Measurements from ENCODE around the gene DGCR6L.
"Not testable (repeated sequence)": the region's sequence is repeated elsewhere in the genome, so short reads cannot be mapped to it uniquely, and the experiment has no call there.

Gene DGCR6L

GRCh38 chr22:20312396-20313191 is 7.3 kb downstream of the DGCR6L start:
- peaks cover 11% of the 10 kb centered on the region for H3K36me3 ChIP-seq
- no peaks in the 10 kb centered on the region for H3K27me3 ChIP-seq
- no peaks in the 10 kb centered on the region for H3K4me1 ChIP-seq (ENCODE audit: control insufficient read depth in 1 of 2, insufficient read depth in 1 of 2, low read depth in 1 of 2, low read length in 1 of 2)
- H3K9me3 ChIP-seq: no peaks in the 10 kb centered on the region
- H3K4me3 ChIP-seq (ENCODE audit: low read depth in 1 of 2, low read length in 1 of 2): no peak overlapping the region
- no peak overlapping the region for H3K27ac ChIP-seq
- TF ChIP-seq CTCF (IDR thresholded peaks at IDR 0.05): no peak

DNA sequence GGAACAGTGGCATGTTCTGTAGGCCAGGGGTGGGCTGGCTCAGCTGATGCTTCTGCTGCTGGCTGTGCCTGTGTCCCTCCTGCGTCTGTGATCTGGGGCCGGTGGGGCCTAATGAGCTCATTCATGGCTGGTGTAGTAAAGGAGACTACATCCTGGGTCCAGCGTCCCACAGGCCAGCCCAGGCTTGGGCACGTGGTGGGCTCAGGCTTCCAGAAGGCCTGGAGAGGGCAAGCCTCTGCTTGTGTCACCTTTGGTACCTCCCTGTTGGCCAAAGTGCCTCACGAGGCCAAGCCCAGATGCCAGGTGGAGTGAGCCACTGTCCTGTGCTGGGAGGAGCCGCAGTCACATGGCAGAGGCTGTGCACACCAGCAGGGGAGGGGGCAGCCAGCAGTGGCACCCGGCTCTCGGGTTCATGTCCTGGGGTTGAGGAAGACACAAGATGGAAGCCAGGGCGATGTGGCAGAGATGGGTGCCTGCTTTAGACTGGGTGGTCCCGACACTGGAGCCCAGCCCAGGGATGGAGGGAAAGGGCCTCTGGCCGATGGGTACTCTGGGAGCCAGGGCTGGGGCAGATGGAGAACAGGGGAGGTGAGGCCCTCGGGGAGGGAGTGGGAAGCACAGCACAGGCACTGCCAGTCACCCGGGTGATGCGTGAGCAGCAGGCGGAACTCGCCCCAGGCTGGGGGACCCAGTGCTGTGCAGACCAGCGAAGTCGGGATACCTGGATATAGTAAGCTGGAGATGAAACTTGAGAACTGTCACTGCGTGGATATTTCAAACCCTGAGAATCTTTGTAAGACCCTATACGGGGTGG is 8.4 kb downstream of the DGCR6L start:
- H3K9me3 ChIP-seq; H3K27ac ChIP-seq; H3K27me3 ChIP-seq; H3K4me1 ChIP-seq (ENCODE audit: control insufficient read depth in 1 of 2, insufficient read depth in 1 of 2, low read depth in 1 of 2, low read length in 1 of 2); H3K4me3 ChIP-seq (ENCODE audit: low read depth in 1 of 2, low read length in 1 of 2): not testable (repeated sequence)
- H3K36me3 ChIP-seq: peaks cover 11% of the 10 kb centered on the region

- H3K4me3 ChIP-seq (ENCODE audit: low read depth in 1 of 2, low read length in 1 of 2); H3K27ac ChIP-seq; H3K27me3 ChIP-seq; H3K9me3 ChIP-seq; H3K4me1 ChIP-seq (ENCODE audit: control insufficient read depth in 1 of 2, insufficient read depth in 1 of 2, low read depth in 1 of 2, low read length in 1 of 2): not testable (repeated sequence)
- peaks cover 11% of the 10 kb centered on the region for H3K36me3 ChIP-seq
Measured at GRCh38 chr22:20310773-20311172, 9.1 kb downstream of the DGCR6L start.

DNA sequence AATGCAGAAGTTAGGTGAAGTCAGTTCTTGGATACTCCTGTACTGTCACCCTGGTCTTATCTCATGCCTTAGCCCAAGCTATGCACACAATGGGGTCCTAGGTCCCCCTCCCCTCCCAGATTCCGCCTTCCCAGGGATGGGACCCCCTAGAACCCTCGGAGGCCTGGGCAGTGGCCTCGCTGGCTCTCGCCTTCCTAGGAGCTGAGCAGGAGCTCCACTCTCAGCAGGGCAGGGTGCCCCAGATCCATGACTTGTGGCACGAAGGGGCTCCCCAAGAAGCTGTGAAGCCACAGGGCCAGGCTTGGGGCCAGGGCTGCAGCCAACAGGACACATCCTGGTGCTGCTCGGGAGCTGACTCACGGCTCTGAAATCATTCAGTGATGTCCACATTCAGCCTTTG is 9.7 kb downstream of the DGCR6L start:
- not testable (repeated sequence) for H3K9me3 ChIP-seq; H3K36me3 ChIP-seq; H3K4me1 ChIP-seq (ENCODE audit: control insufficient read depth in 1 of 2, insufficient read depth in 1 of 2, low read depth in 1 of 2, low read length in 1 of 2); H3K27me3 ChIP-seq; H3K27ac ChIP-seq; H3K4me3 ChIP-seq (ENCODE audit: low read depth in 1 of 2, low read length in 1 of 2)

DNA sequence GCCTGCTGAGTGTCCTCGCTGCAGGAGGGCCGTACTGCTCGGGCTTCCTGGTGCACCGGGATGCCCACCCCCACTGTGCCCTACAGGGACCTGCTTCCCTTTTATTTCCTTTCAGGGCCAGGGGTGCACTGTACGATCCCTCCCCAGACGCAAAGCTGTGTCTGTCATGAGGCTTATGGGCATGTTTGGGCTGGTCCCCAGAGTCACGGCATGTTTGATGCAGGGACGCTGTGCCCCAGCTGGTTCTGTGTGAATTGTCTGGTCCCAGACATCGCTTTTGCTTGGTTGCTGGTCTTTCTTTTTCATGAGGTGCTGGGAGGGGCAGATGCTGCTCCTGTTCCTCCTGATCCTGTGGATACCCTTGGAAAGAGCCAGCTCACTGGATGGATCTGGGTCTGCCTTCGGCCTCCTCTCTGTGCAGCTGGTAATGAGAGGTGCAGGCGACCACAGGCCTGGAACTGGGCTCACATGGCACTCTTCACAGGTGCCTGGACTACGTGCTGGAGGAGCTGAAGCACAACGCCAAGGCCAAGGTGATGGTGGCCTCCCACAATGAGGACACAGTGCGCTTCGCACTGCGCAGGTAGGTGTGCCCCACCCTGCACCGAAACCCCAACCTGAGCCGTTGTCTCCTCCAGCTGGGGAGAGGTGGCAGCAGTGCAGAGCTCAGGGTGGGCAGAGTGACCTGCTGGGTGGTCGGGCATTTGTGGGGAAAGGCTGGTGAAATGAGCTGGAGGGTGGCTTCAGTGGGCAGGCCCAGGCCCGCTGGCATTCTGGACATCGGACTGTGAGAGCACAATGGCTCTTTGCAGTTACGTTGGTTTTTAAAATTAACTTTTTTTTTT is 10.8 kb downstream of the DGCR6L start:
- not testable (repeated sequence) for H3K27ac ChIP-seq; H3K4me1 ChIP-seq (ENCODE audit: control insufficient read depth in 1 of 2, insufficient read depth in 1 of 2, low read depth in 1 of 2, low read length in 1 of 2); H3K36me3 ChIP-seq; H3K27me3 ChIP-seq; H3K4me3 ChIP-seq (ENCODE audit: low read depth in 1 of 2, low read length in 1 of 2); H3K9me3 ChIP-seq

DNA sequence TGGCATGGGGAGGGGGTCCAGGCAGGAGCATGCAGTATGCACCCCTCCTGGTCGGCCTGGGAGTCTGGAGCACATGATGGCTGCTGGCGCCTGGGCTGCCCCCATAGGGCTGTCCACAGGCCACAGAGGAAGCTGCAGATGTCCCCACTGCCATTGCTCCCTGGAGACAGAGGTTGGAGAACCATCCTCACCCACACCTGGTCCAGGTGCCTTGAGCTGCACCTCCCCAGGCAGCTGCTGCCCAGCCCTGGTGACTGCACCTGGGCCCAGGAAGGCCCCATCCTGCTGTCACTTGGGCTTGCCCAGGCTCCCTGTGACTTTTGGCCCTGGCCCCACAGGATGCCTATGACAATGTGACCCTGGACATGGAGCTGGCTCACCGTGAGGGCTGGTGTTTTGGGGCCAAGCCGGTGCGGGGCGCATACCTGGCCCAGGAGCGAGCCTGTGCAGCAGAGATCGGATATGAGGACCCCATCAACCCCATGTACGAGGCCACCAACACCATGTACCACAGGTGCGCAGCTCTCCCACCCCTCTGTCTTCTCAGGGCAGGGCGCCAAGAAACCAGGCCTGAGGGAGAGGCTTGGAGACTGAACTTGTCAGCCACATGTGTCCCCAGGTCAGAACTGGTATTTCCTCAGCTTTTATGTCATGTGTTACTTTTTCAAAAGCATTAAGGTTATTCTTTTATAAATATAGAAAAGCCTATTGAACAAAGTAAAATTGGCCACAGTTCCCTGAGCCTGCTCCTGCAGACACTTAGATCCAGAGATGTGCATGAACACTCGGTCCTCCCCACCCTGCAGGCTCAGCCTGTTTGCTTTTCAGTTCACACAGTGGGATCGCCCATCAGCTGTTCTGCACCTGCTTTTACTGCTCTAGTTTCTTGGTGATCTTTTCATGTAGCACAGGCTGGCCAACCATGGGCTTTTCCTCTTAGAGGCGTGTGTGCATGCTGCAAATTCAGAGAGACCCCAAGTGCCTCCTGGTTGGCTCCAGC is 12.1 kb downstream of the DGCR6L start:
- H3K27me3 ChIP-seq; H3K27ac ChIP-seq; H3K9me3 ChIP-seq; H3K4me3 ChIP-seq (ENCODE audit: low read depth in 1 of 2, low read length in 1 of 2); H3K36me3 ChIP-seq; H3K4me1 ChIP-seq (ENCODE audit: control insufficient read depth in 1 of 2, insufficient read depth in 1 of 2, low read depth in 1 of 2, low read length in 1 of 2): not testable (repeated sequence)

GRCh38 chr22:20306646-20307447 is 13.0 kb downstream of the DGCR6L start:
- H3K36me3 ChIP-seq; H3K4me3 ChIP-seq (ENCODE audit: low read depth in 1 of 2, low read length in 1 of 2); H3K4me1 ChIP-seq (ENCODE audit: control insufficient read depth in 1 of 2, insufficient read depth in 1 of 2, low read depth in 1 of 2, low read length in 1 of 2); H3K27ac ChIP-seq; H3K9me3 ChIP-seq: not testable (repeated sequence)
- H3K27me3 ChIP-seq: peaks cover 15% of the 10 kb centered on the region

Measured in neutrophil (primary cell).